NB4 (cell line): ENCODE data around the gene RTN4RL2.
A peak's percentile ranks its signal among the peaks of the same experiment; 100 is the strongest.

Source experiments
- DNase-seq: peaks from one replicate; pipeline ENCODE4 v3.0.0; 2010; ENCODE audit warnings: low read depth
- H3K4me3 ChIP-seq: one replicate; pipeline ENCODE4 v1.5.1; 2011; ENCODE audit warnings: mild to moderate bottlenecking, low read depth, low read length, moderate library complexity
- MYC ChIP-seq: IDR thresholded peaks from 2 replicates; pipeline ENCODE4 v1.6.1; 2011; ENCODE audit warnings: low read depth, low read length
- POLR2A ChIP-seq: IDR thresholded peaks from 2 replicates; pipeline ENCODE4 v1.6.1; 2011; ENCODE audit warnings: mild to moderate bottlenecking; ENCODE audit not compliant: insufficient read length; ENCODE audit errors: extremely low read depth
- TF ChIP-seq, protein P1 (sequence below): IDR thresholded peaks from 2 replicates; pipeline ENCODE4 v1.6.1; 2011; ENCODE audit warnings: low read depth, low read length
- TF ChIP-seq, protein P2 (sequence below): IDR thresholded peaks from one replicate; pipeline ENCODE4 v1.5.1; 2012; ENCODE audit warnings: low read depth, low read length

Gene RTN4RL2

DNA sequence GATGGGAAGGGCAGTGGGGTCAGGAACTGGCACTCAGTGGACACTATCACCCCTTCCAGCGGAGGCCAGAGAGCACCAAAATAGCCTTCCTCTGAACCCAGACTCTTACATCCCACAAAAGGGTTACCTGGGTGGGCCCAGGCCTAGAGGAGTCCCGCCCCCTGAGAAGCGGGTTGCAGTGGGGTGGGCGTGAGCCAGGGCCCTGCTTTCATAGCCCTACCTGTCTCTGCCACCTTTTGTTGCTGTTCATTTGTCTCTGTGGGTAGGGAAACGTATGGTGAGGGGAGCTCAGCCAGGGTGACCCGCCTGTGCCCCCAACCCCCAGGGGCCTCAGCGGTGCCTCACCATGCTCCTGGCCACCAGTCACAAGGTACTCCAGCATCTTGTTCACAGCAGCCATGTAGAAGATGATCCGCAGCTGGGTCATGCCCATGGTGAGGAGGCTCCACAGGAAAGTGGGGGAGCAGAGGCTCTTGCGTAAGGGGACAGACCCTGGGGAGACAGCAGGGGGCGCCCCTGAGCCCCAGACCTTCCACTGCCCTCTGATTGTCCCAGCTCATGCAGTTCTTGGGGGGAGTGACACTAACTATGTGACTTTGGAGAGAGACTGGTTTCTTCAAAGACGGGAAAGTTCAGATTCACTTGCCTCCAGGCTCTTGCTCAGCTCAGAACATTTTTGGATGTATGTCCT lies 31.2 kb downstream of the RTN4RL2 start:
- DNase-seq: peak; percentile 81
- H3K4me3 ChIP-seq: no peak overlapping the region
- TF ChIP-seq POLR2A (no peak), MYC (peak; percentile 25; the same call in 1 of the 2 replicates)
- TF ChIP-seq, protein P1, sequence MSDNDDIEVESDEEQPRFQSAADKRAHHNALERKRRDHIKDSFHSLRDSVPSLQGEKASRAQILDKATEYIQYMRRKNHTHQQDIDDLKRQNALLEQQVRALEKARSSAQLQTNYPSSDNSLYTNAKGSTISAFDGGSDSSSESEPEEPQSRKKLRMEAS: 0 out of 2 replicates have a peak, but pooled peaks have one; percentile 9
- TF ChIP-seq, protein P2, sequence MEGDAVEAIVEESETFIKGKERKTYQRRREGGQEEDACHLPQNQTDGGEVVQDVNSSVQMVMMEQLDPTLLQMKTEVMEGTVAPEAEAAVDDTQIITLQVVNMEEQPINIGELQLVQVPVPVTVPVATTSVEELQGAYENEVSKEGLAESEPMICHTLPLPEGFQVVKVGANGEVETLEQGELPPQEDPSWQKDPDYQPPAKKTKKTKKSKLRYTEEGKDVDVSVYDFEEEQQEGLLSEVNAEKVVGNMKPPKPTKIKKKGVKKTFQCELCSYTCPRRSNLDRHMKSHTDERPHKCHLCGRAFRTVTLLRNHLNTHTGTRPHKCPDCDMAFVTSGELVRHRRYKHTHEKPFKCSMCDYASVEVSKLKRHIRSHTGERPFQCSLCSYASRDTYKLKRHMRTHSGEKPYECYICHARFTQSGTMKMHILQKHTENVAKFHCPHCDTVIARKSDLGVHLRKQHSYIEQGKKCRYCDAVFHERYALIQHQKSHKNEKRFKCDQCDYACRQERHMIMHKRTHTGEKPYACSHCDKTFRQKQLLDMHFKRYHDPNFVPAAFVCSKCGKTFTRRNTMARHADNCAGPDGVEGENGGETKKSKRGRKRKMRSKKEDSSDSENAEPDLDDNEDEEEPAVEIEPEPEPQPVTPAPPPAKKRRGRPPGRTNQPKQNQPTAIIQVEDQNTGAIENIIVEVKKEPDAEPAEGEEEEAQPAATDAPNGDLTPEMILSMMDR: peak; percentile 89

DNA sequence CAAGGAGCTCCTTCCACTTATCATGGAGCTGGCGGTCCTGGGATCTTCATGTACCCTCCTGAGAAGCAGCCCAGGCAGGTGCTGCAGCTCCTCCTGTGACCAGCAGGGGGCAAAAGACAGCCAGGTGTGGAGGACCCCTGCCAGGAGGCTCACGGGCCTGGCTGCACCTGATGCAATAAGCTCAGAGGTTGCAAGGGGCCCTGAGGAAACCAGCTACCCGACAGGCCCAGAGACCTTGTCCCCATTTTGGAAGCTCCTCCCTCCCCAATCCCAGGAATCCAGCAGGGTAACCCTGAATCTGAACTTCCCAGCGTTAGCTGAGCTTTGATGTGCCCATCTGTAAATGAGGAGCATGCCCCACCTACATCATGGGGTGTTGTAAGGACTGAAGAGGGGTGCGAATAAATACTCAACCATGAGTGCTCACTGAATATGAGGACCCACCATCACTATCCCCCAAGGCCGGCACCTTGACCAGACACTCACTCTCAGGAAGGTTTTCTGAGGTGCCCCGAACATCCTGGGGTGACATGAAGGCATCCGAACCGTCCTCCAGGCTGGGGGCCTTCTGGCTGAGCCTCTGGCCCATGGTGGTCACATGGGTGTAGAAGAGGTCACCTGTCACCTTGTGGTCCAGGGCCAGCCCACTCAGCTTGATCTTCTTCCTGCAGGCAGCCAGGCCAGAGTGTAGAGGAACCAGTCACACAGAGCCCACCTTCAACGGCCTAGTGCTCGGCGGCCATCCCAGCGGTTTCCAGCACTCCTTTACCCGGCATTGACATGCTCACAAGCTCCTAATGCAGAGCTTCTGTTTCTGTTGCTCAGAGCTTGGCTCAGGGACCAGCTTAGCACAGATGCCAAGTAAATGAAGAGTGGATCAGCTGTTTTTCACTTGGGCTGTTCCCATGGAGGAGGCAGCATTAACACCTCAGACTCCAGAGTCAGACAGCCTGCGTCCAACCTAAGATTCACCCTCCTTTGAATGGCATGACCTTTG lies 33.5 kb downstream of the RTN4RL2 start:
- peak; percentile 54 for DNase-seq
- TF ChIP-seq, protein P2: peak; percentile 96
- TF ChIP-seq, protein P1: no peak
- no peak overlapping the region for H3K4me3 ChIP-seq

DNA sequence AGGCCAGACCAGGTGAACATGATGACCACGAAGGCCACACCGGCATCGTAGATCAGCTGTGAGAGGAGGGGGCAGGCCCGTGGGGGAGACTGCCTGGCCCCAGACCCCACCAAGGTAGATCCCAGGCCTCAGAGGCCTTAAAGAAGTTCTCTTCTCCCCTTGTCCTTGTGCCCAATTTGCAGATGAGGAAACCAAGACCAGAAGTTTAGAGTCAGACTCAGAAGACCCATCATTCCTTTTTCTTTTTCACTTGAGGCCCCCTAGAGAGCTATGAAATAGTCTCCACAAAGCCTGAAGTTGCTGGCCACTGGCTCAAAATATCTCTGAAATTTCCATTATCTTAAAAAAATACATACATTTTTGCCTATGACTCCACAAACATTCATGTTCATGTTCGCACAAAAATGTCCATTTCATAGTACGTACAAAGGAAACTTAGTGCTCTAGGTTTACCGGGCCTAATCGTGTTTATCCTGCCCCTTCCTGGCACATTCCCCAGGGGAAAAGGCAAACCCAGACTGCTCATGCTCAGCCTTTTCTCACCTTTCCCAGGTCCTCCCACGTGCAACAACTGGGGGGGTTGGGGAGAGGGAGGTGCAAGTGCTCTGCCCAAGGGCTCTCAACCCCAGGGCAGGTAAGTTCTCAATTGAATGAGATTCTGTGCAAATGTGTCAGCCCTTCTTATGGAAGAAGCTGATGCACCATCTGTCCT lies 35.9 kb downstream of the RTN4RL2 start:
- TF ChIP-seq, protein P1: no peak
- TF ChIP-seq MYC (no peak), POLR2A (no peak)
- TF ChIP-seq, protein P2: no peak
- no peak overlapping the region for H3K4me3 ChIP-seq
- no peak for DNase-seq

DNA sequence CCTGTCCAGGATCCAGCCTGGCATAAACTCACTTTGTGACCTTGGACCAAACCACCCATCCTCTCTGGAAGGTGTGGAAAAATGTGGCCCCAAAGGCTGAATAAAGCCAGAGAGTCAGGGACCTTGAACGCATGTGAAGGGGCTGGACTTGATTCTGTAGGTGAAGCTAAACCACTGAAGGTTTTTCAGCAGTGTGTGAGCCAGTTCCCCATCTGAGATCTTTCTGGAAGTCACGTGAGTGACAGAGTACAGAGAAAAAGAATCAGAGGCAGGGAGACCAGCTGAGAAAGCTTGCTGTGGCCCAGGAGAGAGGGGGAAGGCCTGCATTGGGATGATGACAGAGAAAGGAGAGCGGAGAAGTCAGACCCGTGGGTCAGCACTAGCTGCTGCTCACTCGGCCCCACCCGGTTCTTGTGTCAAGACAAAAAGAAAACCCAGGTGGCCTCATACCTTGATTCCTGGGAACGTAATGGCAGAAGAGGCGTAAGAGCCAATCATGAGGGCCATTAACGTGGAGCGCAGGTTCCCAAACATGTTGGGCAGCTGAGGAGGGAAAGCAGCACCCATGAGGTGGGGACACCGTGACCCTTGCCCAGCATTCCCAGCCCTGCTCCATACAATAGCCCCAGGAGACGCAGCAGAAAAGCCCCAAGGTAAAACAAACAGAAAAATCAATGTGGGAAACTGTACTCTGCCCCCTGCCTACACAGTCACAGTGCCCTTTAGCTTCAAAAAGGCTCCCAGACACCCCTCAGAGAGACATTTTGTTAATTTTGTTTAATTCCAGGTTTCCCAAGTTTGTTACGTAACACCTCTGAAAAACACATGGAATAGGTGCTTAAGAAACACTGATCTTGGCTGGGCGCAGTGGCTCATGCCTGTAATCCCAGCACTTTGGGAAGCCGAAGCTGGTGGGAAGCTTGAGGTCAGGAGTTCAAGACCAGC lies 37.2 kb downstream of the RTN4RL2 start:
- DNase-seq: no peak
- H3K4me3 ChIP-seq: no peak overlapping the region
- TF ChIP-seq, protein P2: no peak
- TF ChIP-seq POLR2A: no peak
- TF ChIP-seq, protein P1: no peak
- TF ChIP-seq MYC: no peak
